A549 (cell line): ENCODE data around the gene WDR48. TPM values are rescaled to one million over a fixed set of nuclear protein-coding genes. Genes with fewer than 3 reads are reported as not detected.

Source experiments
- ATAC-seq, 2 experiments: fragments of 200-7000 bp in 1 of 2; fragments of >200 bp in 1 of 2; cut with Nextera tagmentation in 1 of 2; cut with Tn5 transposase in 1 of 2; 3 replicates each; pipeline versions ENCODE4 v1.8.0 to v1.9.1; 2018 to 2020; ENCODE audit warnings: mild to moderate bottlenecking in 1 of 2, moderate library complexity in 1 of 2
- CTCF ChIA-PET: fragments of 300-600 bp; sonication (Branson Sonifier 250); formaldehyde crosslinking; extraction: SDS; loops from one replicate; lab custom pipeline; 2021; ENCODE audit warnings: antibody characterized with exemption, inconsistent platforms; lab: Yijun Ruan, JAX
- POLR2A ChIA-PET: fragments of 350-600 bp; formaldehyde crosslinking; extraction: SDS; loops from one replicate; lab custom pipeline; 2021; ENCODE audit warnings: antibody characterized with exemption, inconsistent platforms; lab: Yijun Ruan, JAX
- DNase-seq, 2 experiments: peaks; one replicate each; pipeline versions ENCODE4 v3.0.0 to v3.0.0-alpha.2; 2011 to 2016; ENCODE audit warnings: low read depth in 1 of 2, low spot score in 1 of 2
- FAIRE-seq: peaks from 2 replicates; lab custom pipeline; 2011; peaks lifted over from hg19 to GRCh38; lab: Jason Lieb, UNC
- H3K27ac ChIP-seq, 2 experiments: fragments of >200 bp; sonication (Bioruptor Twin); formaldehyde crosslinking; 3 replicates each; pipeline ENCODE4 v1.5.1; 2016 to 2017
- H3K4me1 ChIP-seq: fragments of >200 bp; sonication (Bioruptor Twin); formaldehyde crosslinking; 3 replicates; pipeline ENCODE4 v1.6.1; 2016
- H3K4me2 ChIP-seq: fragments of >200 bp; sonication (Bioruptor Twin); formaldehyde crosslinking; 3 replicates; pipeline ENCODE4 v1.6.1; 2016
- H3K4me3 ChIP-seq: fragments of >200 bp; sonication (Bioruptor Twin); formaldehyde crosslinking; 3 replicates; pipeline ENCODE4 v1.5.1; 2016
- H3K9me3 ChIP-seq: fragments of >200 bp; sonication (Bioruptor Twin); formaldehyde crosslinking; 3 replicates; pipeline ENCODE4 v1.6.1; 2016
- CBX2 ChIP-seq: fragments of 200-600 bp; sonication (generic); IDR thresholded peaks from 2 replicates; pipeline ENCODE4 v1.6.1; 2016; ENCODE audit warnings: low read depth, mild to moderate bottlenecking, borderline replicate concordance
- EP300 ChIP-seq, 2 experiments: fragments of >200 bp; sonication (Bioruptor Twin); formaldehyde crosslinking; IDR thresholded peaks; 2 replicates in 1 of 2; 3 replicates in 1 of 2; pipeline ENCODE4 v1.6.1; 2016 to 2017
- ESRRA ChIP-seq: fragments of 150-350 bp; IDR thresholded peaks from 2 replicates; pipeline ENCODE4 v1.6.1; 2014; ENCODE audit warnings: mild to moderate bottlenecking, low read length, borderline replicate concordance
- FOSL2 ChIP-seq, 2 experiments: fragments of 450-650 bp in 1 of 2; fragments of >200 bp in 1 of 2; sonication (Bioruptor Twin) in 1 of 2; formaldehyde crosslinking; IDR thresholded peaks; 2 replicates each; pipeline versions ENCODE4 v1.5.0 to v1.6.1; 2016 to 2020; ENCODE audit warnings: mild to moderate bottlenecking in 1 of 2, moderate library complexity in 1 of 2
- GATA3 ChIP-seq: IDR thresholded peaks from 2 replicates; pipeline ENCODE4 v1.6.1; 2012; ENCODE audit warnings: borderline replicate concordance
- HDAC2 ChIP-seq: fragments of 200-600 bp; sonication (generic); IDR thresholded peaks from 2 replicates; pipeline ENCODE4 v1.6.1; 2016
- HOXA7 ChIP-seq: fragments of 250-450 bp; sonication (Bioruptor Pico); IDR thresholded peaks from 2 replicates; pipeline ENCODE4 v1.5.0; 2020; ENCODE audit warnings: mild to moderate bottlenecking, moderate library complexity
- HOXB5 ChIP-seq: fragments of 250-450 bp; sonication (Bioruptor Pico); IDR thresholded peaks from 2 replicates; pipeline ENCODE4 v1.5.0; 2020; ENCODE audit warnings: mild to moderate bottlenecking, moderate library complexity
- JUN ChIP-seq, 2 experiments: fragments of >200 bp; sonication (Bioruptor Twin); formaldehyde crosslinking; IDR thresholded peaks; 2 replicates in 1 of 2; 3 replicates in 1 of 2; pipeline ENCODE4 v1.6.1; 2016 to 2017
- JUNB ChIP-seq: fragments of >200 bp; sonication (Bioruptor Twin); formaldehyde crosslinking; IDR thresholded peaks from 2 replicates; pipeline ENCODE4 v1.6.1; 2016
- NPAS2 ChIP-seq: fragments of 250-450 bp; sonication (Bioruptor Pico); IDR thresholded peaks from 2 replicates; pipeline ENCODE4 v1.8.0; 2022; ENCODE audit warnings: mild to moderate bottlenecking, moderate library complexity, borderline replicate concordance
- POLR2AphosphoS2 ChIP-seq: conservative IDR thresholded peaks from 2 replicates; pipeline ENCODE4 v1.6.1; 2012; ENCODE audit warnings: low read length, improper control_type of control experiment, inconsistent platforms
- RARB ChIP-seq: fragments of 250-450 bp; sonication (Bioruptor Pico); IDR thresholded peaks from 2 replicates; pipeline ENCODE4 v1.8.0; 2021; ENCODE audit warnings: mild to moderate bottlenecking, moderate library complexity
- RFX5 ChIP-seq: fragments of 450-650 bp; IDR thresholded peaks from 2 replicates; pipeline ENCODE4 v1.7.1; 2014; ENCODE audit warnings: antibody characterized with exemption, mild to moderate bottlenecking, moderate library complexity
- SREBF2 ChIP-seq: fragments of 450-650 bp; IDR thresholded peaks from 2 replicates; pipeline ENCODE4 v1.6.1; 2014; ENCODE audit warnings: mild to moderate bottlenecking, moderate library complexity
- TFCP2L1 ChIP-seq: fragments of 250-450 bp; sonication (Bioruptor Pico); IDR thresholded peaks from 2 replicates; pipeline ENCODE4 v1.5.0; 2021; ENCODE audit warnings: mild to moderate bottlenecking
- WGBS: methylation state at CpG from one replicate; pipeline ENCODE4 v1.1.6; 2017; ENCODE audit errors: missing lambda C conversion rate; 5-methylcytosine and 5-hydroxymethylcytosine counted together
- polyA plus RNA-seq, 4 experiments: library from polyadenylated mRNA; depleted of rRNA in 3 of 4; stranded (reverse); fragments of >200 nt; fragmentation: RNase III in 1 of 4; extraction: RNeasy Plus Mini Kit Qiagen cat#74134 plus additional on column Dnase treatment in 1 of 4; gene quantifications; 2 replicates in 3 of 4; 3 replicates in 1 of 4; pipeline ENCODE4 v1.2.3, GENCODE V29; 2011 to 2017
- TF ChIP-seq, protein P1 (sequence below): fragments of >200 bp; sonication (Bioruptor Twin); formaldehyde crosslinking; IDR thresholded peaks from 3 replicates; pipeline ENCODE4 v1.6.1; 2016
- TF ChIP-seq, protein P2 (sequence below): fragments of >200 bp; sonication (Bioruptor Twin); formaldehyde crosslinking; IDR thresholded peaks from 3 replicates; pipeline ENCODE4 v1.5.1; 2016
- TF ChIP-seq, protein P3 (sequence below): IDR thresholded peaks from 2 replicates; pipeline ENCODE4 v1.6.1; 2012
- TF ChIP-seq, protein P4 (sequence below): IDR thresholded peaks from 2 replicates; pipeline ENCODE4 v1.6.1; 2012
- TF ChIP-seq, protein P5 (sequence below): fragments of 450-650 bp; IDR thresholded peaks from 2 replicates; pipeline ENCODE4 v1.6.1; 2014; ENCODE audit warnings: antibody characterized with exemption
- TF ChIP-seq, protein P6 (sequence below): fragments of 200-600 bp; sonication (generic); IDR thresholded peaks from 2 replicates; pipeline ENCODE4 v1.6.1; 2016; ENCODE audit warnings: antibody characterized with exemption, mild to moderate bottlenecking, moderate library complexity

The WDR48 gene
- polyA plus RNA-seq, 2 of the 4 experiments (the other 2 are of a cell fraction) = 18.8 to 41.0 TPM

DNA sequence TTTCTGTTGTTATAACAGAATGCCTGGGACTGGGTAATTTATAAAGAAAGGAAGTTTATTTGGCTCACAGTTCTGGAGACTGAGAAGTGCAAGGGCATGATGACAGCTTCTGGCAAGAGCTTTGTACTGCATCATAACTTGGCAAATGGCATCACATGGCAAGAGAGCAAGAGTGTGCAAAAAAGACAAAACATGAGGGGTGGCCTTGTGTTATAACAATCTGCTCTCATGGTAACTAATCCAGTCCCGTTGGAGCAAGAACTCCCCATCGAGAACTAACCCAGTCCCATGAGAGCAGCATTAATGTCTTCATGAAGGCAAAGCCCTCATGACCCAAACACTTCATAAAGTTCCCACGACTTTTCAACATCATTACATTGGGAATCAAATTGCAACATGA, 23.3 kb upstream of the WDR48 start (continued):
- TF ChIP-seq, protein P1, sequence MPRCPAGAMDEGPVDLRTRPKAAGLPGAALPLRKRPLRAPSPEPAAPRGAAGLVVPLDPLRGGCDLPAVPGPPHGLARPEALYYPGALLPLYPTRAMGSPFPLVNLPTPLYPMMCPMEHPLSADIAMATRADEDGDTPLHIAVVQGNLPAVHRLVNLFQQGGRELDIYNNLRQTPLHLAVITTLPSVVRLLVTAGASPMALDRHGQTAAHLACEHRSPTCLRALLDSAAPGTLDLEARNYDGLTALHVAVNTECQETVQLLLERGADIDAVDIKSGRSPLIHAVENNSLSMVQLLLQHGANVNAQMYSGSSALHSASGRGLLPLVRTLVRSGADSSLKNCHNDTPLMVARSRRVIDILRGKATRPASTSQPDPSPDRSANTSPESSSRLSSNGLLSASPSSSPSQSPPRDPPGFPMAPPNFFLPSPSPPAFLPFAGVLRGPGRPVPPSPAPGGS = no peak
- no peak for TF ChIP-seq GATA3
- TF ChIP-seq EP300 (IDR thresholded peaks at IDR 0.05) = no peak
- TF ChIP-seq HOXA7 (CRISPR knock-in tag) = no peak
- TF ChIP-seq, protein P2, sequence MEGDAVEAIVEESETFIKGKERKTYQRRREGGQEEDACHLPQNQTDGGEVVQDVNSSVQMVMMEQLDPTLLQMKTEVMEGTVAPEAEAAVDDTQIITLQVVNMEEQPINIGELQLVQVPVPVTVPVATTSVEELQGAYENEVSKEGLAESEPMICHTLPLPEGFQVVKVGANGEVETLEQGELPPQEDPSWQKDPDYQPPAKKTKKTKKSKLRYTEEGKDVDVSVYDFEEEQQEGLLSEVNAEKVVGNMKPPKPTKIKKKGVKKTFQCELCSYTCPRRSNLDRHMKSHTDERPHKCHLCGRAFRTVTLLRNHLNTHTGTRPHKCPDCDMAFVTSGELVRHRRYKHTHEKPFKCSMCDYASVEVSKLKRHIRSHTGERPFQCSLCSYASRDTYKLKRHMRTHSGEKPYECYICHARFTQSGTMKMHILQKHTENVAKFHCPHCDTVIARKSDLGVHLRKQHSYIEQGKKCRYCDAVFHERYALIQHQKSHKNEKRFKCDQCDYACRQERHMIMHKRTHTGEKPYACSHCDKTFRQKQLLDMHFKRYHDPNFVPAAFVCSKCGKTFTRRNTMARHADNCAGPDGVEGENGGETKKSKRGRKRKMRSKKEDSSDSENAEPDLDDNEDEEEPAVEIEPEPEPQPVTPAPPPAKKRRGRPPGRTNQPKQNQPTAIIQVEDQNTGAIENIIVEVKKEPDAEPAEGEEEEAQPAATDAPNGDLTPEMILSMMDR = no peak

DNA sequence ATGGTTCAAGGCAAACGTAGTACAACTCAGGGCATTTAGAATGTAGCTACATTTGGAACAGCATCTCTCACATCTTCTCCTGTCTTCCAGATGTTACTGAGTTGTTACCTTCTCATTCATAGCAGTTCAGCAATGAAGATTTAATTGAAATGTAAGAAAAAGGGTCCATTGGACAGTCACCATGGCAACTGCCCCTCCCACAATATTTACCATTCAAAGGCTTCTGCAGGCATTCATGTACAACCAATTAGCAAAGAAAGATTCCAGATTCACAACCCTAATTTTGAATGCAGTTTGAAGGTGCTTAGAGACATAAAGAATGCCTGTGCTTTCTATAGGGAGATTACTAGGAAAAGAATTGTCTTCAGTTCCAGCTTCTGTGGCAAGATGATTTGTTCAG, 22.3 kb upstream of the WDR48 start:
- no peak for DNase-seq
- Histone ChIP-seq H3K9me3 (no peaks in the 10 kb centered on the region), H3K4me2 (no peak overlapping the region), H3K4me3 (no peak overlapping the region), H3K4me1 (no peaks in the 10 kb centered on the region), H3K27ac (no peak overlapping the region)
- POLR2A ChIA-PET = no interaction called here
- CTCF ChIA-PET = interaction anchor here (0.9 to 3.2 kb wide), 11 partner anchors 8 to 1055 kb away, joined by 3 to 15 read pairs (median 6); partner anchors contain the start of gene CX3CR1
- WGBS = 0% methylated on average over 1 of the region's 1 CpG
- TF ChIP-seq FOSL2 (IDR thresholded peaks at IDR 0.05) = no peak
- no peak for TF ChIP-seq FOSL2 (CRISPR knock-in tag; IDR thresholded peaks at IDR 0.05)
- no peak for TF ChIP-seq NPAS2 (CRISPR knock-in tag)
- TF ChIP-seq JUNB = no peak
- TF ChIP-seq RARB (CRISPR knock-in tag) = no peak
- TF ChIP-seq JUN (IDR thresholded peaks at IDR 0.05) = no peak
- no peak for TF ChIP-seq HOXA7 (CRISPR knock-in tag)
- no peak for TF ChIP-seq CBX2
- TF ChIP-seq, protein P3, sequence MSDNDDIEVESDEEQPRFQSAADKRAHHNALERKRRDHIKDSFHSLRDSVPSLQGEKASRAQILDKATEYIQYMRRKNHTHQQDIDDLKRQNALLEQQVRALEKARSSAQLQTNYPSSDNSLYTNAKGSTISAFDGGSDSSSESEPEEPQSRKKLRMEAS = no peak
- TF ChIP-seq TFCP2L1 (CRISPR knock-in tag) = no peak
- TF ChIP-seq HOXB5 (CRISPR knock-in tag) = no peak
- TF ChIP-seq, protein P4, sequence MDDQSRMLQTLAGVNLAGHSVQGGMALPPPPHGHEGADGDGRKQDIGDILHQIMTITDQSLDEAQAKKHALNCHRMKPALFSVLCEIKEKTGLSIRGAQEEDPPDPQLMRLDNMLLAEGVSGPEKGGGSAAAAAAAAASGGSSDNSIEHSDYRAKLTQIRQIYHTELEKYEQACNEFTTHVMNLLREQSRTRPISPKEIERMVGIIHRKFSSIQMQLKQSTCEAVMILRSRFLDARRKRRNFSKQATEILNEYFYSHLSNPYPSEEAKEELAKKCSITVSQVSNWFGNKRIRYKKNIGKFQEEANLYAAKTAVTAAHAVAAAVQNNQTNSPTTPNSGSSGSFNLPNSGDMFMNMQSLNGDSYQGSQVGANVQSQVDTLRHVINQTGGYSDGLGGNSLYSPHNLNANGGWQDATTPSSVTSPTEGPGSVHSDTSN = no peak
- no peak for TF ChIP-seq SREBF2
- TF ChIP-seq, protein P5, sequence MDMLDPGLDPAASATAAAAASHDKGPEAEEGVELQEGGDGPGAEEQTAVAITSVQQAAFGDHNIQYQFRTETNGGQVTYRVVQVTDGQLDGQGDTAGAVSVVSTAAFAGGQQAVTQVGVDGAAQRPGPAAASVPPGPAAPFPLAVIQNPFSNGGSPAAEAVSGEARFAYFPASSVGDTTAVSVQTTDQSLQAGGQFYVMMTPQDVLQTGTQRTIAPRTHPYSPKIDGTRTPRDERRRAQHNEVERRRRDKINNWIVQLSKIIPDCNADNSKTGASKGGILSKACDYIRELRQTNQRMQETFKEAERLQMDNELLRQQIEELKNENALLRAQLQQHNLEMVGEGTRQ = no peak
- TF ChIP-seq RFX5 = no peak
- TF ChIP-seq ESRRA = no peak
- TF ChIP-seq, protein P6, sequence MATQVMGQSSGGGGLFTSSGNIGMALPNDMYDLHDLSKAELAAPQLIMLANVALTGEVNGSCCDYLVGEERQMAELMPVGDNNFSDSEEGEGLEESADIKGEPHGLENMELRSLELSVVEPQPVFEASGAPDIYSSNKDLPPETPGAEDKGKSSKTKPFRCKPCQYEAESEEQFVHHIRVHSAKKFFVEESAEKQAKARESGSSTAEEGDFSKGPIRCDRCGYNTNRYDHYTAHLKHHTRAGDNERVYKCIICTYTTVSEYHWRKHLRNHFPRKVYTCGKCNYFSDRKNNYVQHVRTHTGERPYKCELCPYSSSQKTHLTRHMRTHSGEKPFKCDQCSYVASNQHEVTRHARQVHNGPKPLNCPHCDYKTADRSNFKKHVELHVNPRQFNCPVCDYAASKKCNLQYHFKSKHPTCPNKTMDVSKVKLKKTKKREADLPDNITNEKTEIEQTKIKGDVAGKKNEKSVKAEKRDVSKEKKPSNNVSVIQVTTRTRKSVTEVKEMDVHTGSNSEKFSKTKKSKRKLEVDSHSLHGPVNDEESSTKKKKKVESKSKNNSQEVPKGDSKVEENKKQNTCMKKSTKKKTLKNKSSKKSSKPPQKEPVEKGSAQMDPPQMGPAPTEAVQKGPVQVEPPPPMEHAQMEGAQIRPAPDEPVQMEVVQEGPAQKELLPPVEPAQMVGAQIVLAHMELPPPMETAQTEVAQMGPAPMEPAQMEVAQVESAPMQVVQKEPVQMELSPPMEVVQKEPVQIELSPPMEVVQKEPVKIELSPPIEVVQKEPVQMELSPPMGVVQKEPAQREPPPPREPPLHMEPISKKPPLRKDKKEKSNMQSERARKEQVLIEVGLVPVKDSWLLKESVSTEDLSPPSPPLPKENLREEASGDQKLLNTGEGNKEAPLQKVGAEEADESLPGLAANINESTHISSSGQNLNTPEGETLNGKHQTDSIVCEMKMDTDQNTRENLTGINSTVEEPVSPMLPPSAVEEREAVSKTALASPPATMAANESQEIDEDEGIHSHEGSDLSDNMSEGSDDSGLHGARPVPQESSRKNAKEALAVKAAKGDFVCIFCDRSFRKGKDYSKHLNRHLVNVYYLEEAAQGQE = no peak
- no peak for TF ChIP-seq HDAC2
- TF ChIP-seq POLR2AphosphoS2 = no peak
- no peak for ATAC-seq
- FAIRE-seq = no peak
